NCI-H187 treated with DMSO at 0.1 percent for 48 hours (cell line): Measurements from ENCODE around the gene PTCD3.
A peak's percentile ranks its signal among the peaks of the same experiment; 100 is the strongest.

Source experiments
- DNase-seq: peaks from one replicate; lab custom pipeline; 2025; lab: John Stamatoyannopoulos, UW

Gene PTCD3

DNA sequence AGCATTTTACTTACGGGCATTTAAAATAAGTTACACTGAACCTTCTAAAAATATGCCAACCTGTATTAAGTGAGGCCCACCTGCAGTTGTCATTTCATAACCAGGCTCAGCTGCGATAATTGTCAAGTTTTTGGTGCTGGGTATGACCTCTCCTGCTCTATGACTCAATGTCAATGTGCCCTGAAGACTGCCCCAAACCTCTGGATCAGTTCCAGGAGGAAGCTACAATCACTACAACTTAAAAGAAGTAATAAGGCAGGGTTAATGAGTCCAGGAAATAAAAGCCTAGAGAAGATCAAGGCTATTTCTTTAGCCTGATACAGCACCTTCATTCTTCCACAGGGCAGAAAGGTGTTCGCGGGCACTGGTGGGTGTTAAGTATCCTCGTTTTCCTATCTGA, 23.3 kb upstream of the PTCD3 start:
- no peak for DNase-seq

DNA sequence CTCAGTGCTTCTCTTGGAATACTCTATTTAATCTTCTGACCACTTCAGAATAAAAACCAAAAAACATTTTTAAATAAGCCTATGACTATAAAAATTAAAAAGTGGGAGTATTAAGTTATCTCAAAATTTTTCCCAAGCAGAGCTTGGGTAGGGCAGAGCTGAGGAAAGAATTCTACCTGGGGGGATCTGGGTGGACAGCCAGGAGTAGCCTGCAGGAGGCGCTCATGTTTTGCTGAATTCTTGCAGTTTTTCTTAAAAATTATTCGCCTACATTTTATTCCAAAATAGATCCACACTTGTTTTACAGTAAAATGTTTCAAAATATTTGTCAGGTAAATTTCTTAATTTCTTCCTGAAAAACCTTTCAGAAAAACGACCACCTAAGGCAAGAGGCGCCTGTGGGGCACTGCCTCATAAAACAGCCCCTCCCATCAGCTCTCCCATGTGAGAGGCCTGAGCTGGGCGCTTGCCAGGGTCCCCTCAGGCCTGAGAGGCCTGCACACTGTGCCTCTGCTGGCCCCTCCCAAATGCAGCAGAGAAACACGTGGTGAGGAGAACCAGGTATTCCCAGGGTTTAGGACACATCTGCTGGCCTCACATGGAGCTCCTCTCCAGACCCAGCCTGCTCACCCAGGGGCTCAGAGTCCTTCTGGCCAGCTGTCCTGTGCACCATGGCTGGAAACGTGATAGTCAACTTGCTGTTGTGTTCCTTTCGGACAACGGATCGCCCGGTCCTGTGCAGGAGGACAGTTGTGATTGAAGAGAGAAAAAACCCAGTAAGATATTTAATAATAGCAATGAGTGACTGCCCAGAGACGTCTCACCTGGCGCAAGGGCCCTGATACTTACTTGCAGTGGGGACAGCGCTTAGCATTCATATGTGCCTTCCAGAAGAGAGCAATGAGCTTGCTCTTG, 17.8 kb upstream of the PTCD3 start:
- DNase-seq = no peak

DNA sequence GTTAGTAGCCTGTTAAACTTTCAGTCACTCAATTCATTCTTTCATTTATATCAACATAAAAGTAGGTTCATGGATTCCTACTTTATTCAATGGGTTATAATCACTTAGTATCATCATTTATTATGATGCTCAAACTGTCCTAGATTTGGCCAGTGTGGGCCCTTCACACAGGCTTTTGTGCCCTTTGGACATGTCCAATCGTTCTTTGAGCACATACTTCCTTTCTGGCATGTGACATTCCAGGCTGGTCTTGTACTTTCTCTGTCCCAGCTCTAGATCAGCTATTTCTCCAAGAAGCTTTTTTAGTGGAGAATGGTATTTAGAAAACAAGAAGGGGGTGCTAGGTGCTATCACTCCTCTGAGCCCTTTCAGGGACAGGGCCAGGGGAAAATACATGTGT, 11.8 kb upstream of the PTCD3 start:
- DNase-seq = no peak

DNA sequence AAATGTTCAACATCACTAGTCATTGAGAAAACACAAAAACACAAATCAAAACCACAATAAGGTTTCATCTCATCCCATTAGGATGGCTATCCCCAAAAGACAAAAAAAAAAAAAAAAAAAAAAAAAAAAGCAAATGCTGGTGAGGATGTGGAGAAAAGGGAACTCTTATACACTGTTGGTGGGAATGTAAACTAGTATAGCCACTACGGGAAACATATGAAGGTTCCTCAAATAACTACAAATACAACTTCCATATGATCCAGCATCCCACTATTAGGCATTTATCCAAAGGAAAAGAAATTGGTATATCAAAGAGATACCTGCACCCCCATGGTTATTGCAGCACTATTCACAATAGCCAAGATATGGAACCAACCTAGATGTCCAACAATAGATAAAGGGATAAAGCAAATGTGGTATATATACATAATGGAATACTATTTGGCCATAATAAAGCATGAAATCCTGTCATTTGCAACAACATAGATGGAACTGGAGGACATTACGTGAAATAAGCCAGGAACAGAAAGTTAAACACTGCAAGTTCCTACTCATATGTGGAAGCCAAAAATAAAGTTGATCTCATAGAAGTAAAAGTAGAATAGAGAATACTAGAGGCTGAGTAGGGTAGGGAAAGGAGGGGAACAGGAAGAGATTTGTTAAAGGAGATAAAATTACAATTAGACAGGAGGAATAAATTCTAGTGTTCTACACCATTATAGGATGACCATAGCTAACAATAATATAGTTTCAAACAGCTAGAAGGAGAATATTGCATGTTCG, 8.7 kb upstream of the PTCD3 start:
- no peak for DNase-seq

DNA sequence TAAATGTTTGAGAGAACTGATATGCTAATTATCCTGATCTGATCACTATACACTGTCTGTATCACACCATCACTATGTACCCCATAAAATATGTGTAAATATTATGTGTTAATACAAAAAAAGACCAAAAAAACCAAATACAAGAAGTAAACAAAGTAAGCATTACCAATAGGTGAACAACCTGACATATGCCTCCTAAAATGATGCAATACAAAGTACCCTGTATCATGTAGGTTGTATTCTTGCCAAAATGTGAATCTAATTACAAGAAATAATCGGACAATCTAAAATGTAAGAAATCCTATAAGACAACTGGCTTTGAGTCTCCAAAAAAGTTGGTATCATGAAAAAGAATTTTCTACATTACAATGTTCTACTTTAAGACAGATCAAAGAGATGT, 8.1 kb upstream of the PTCD3 start:
- no peak for DNase-seq

DNA sequence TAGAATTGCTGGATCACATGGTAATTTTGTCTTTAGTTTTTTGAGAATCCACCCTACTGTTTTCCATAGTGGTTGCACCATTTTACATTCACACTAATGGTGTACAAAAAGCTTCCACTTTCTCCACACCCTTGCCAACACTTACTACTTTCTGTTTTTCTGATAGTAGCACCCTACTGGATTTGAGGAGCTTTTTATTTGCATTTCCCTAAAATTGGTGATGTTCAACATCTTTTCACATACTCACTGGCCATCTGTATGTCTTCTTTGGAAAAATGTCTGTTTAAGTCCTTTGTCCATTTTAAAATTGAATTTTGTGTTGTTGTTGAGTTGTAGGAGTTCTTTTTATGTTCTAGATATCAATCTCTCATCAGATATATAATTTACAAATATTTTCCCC, 3.9 kb upstream of the PTCD3 start:
- no peak for DNase-seq

DNA sequence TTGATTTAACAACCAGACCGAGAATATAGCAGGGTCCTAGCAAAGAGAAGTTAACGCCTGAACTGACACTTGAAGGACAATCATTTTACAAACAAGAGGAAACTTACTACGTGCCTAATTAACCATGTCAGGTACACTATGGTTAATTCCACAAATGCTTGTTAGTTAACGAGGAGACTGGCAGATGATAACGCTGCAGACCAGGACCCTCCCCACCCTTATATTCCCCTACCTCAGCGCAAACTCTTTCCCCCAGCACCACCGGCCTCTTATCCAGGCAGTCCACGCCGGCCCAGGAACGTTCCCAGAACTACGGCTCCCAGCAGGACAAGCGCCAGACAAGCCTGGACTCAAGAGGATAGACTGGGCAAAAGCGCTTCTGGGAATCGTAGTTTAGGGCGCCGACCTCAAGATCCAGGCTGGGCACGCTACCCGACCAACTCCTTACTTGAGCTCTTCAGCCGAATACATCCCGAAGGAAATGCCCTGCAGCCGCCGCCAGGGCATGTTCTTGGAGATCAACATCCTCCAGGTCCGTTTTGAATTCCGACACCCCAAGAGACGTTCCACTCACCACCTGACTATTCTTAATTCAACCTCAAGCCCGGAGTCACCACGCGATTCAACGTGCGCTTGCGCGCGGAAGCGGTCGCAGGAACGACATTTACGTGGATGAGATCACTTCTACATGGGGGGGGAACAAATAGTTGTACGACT, 625 bp upstream of the PTCD3 start, which contains the start of gene POLR1A:
POLR1A (minus strand) TSS at position 635 of the 717 bp plus-strand sequence; CDS start at position 525, 110 bp downstream.
- DNase-seq = peak; percentile 72

DNA sequence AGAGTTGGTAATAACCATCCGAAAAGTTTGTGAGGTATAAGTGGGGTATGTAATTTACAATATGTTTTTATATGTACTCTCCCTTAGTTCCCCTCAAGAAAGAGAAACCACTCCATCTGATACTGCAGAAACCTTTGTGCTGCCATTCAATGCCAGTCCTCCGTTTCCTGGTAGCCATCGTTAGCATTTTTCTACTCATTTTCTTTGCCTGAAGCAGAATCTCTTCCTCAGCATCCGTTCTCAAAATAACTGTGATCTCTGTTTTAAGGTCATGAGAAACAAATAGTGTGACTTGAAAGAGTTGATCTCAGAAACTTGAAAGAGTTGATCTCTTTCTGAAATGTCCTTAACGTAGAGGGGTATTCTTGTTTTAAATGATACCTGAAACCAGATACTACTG, 996 bp downstream of the PTCD3 start:
- no peak for DNase-seq

DNA sequence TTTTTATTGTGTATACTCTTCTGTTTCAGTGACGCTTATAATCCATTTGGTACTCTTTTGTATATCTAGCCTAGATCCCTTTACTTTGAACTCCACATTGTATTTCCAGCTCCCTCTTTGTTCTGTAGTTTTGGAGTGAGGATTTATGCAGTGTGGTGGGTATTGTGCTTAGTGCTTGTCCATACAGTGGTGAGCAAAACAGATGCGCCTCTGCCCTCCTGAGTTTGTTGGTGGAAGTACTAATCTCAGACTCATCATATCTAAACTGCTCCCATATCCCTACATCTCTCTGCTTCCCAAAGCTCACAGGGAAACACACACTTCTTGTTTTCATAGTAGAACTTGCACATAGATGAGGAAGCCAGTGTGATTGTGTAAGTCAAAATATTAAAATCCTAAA, 12.1 kb downstream of the PTCD3 start:
- no peak for DNase-seq

DNA sequence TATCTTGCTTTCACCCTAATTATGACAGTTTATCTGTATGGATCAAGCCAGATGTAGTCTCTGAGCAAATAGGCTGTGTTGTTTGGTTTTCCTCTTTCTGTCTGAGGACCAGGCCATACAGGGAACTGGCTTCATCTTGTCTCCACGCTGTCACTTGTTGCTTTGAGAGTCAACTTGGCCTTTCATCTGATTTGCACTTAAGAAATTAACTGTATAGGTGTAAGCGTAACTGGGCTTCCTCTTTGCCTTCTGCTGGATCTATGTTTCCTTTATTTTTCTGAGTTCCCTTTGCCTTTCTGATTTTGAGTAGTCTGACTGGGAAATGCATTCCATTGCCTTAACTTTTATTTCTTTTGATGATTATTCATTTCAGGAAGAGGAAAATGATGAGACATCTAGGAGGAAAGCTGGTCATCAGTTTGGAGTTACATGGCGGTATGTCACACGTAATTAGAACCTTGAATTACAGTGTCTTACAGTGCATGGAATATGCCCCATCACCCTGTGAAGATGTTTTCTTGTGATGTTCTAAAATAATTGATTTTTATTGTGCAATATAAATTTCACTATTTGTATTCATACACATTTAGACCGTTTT, 17.4 kb downstream of the PTCD3 start:
- no peak for DNase-seq

DNA sequence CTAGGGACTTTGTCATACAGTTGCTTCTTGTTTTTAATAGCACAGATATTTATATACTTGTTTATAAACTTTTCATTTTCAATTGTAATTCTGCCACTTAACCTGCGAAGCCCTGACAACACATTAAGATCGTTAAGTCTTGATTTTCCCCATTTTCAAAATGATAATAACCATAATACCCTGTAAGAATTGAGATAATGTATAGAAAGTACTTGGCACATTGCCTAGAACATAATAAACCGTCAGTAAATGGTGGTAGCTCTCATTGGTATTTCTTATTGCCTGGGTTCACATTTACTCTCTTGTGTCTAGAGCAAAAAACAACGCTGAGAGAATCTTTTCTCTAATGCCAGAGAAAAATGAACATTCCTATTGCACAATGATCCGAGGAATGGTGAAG, 18.6 kb downstream of the PTCD3 start:
- no peak for DNase-seq

DNA sequence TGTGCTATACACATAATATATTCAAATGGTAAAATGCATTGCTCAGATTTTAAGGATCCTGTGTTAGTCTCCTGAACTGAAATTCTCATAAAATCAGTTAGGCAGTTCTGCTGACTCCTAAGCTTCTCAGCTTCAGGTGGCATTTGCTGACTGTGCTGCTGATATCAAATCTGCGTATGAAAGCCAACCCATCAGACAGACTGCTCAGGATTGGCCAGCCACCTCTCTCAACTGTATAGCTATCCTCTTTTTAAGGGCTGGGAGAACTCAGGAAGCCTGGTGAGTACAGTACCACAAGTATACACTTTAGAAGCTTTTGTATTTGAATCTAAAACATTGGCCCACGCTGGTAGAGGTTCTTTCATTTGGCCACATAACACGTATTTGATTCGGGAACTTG, 28.7 kb downstream of the PTCD3 start:
- DNase-seq = no peak

DNA sequence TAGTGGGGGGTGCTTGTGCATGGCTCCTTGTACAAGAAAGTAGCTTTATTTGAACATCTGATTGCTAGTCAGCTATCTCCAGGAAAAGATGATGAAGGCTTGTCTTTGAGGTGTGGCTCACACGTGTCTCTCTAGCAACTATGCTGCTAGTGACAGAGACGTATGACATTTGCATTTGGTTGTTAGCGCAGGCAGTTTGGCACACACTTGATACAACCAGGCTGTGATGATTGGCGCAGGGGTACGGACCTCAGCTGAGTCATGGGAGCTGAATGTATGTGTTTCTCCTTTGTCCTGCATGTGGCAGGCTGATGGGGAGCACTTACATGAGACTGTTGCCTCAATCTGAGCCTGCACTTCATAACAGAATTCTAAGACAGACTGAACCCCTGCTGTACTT, 29.6 kb downstream of the PTCD3 start:
- no peak for DNase-seq

DNA sequence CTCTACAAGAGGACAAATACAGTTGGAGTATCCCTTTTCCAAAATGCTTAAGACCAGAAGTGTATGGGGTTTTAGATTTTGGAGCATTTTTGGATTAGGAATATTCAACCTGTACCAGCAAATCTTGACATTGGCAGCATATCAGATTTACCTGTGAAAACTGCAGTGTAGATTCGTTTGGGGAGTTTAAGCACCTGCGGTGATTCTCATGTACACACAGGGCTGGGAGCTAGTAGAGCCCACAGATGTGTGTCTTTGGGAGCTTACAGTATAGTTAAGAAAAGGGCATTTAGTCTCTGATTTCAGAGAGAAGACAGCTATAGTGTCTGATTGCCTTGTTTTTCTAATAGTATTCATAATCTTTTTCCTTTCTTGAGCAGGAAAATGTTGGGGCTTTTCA, 30.1 kb downstream of the PTCD3 start:
- DNase-seq = no peak

DNA sequence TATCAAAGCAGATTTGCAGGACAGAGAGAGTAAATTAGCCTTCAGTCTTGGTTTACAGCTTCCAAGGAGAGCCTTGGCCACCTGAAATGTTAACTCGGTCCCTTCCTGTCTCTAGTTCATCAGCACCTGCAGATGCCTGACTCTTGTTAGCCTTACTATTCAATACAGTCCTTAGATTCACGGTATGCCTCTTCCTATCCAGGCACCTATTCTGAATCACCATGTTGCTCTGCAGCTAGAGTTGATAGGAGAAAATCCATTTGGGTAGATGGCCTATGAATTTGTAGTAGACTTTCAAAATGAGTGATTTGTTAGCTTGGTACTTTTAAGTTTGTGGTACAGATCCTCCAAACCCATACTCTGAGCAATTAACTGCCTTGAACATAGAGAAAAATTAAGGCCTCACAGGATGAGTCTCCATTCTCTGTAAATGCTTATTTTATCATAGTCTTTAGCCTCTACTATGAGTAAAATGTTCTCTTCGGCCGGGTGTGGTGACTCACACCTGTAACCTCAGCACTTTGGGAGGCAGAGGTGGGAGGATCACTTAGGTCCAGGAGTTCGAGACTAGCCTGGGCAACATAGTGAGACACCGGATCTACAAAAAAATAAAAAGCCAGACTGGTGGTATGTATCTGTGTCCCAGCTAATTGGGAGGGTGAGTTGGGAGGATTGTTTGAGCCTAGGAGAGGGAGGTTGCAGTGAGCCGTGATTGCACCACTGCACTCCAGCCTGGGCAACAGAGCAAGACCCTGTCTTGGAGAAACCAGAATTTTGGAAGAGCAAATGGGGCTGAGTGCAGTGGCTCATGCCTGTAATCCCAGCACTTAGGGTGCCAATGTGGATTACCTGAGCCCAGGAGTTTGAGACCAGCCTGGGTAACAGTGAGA, 32.9 kb downstream of the PTCD3 start:
- no peak for DNase-seq

DNA sequence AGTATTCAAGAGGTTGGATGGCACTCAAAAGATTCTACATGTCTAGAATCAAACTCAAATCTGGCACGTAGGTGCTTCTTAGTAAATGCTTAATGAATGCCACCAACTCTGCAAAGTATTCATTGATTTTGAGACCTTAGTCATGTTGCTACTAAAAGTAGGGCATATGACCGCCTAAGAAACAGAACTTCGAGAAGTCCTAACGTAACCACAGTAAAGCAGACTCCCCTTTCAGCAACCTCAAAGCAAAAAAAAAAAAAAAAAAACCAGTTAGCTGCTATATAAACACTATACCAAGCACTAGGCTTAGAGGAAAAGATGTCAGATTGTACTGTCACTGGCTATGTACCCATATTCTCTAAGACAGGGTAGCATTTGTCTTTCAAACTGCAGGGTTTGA, 33.9 kb downstream of the PTCD3 start:
- DNase-seq = no peak

DNA sequence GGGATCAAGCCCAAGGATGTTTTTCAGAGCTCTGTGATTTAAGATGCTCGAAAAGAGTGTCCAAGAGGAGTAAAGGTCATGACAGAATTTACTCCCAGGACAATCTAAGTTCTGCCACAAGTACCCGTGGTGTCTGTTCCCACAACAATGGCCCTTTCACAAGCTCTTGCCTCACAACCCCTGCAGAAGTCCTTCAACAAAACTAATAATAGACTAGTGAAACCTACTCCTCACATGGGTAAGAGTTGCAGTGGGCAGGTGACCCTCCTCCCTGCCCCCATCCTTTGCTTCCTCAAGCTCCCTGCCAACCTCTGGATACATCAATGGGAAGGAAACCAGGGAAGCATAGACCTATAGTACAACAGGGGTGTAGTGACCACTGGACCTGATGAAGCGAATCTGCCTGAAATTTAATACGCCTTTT, 34.9 kb downstream of the PTCD3 start:
- DNase-seq = no peak

DNA sequence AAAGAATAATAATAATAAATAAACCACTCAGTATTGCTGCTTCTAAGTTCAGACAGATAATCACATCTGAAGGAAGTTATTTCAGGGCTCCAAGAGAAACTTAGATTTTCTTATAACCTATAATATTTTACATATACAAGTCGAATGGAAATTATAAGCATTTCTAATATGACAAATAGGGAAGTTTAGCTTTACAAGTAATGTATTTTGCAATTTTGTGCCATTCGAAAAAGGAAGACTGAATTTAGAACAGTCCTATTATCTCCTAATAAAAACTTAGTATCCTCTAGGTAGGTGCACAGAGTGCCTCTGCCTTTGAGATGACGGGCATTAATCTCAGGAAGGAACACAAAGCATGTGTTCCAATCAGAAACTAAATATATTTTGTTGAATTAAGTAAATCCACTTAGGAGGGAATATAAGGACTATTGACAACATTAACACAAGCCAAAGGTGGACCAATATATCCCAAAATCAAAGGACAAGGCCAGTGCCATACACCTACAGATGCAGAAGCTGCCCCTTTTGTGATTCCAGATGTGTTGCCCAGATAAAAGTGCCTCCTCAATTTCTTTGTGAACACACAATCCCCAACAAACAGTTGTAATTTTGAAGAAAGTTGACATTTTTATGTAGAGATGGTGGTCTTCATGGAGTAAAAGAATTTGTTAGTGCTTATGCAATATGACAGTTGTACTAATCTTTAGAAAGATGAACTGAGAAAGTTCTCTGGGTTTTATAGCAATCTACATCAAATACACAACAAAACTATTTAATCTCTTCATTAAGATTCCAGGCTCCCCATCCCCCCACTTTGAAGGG, 36.6 kb downstream of the PTCD3 start:
- DNase-seq = no peak

DNA sequence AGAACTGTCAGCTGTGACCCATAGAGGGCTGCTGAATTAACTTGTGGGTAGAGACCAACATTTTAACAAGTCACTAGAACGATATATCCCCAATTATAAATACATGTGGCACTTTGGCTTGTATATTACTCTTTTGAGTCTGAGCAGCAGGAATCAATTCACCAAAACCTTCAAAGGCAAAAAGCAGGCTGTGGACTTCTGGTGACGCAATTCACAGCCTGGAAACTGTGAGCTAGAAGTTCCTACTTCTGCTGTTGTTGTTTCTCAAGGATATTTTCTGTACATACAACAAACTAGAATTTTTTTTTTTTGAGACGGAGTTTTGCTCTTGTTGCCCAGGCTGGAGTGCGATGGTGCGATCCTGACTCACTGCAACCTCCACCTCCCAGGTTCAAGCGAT, 37.3 kb downstream of the PTCD3 start:
- DNase-seq = no peak
